ENCODE measurements around the gene TCF19.

- TF ChIP-seq CREB1 (CRISPR knock-in tag; IDR thresholded peaks at IDR 0.05) (no peak), SP1 (CRISPR knock-in tag; conservative IDR thresholded peaks at IDR 0.05) (no peak), CTCF (IDR thresholded peaks at IDR 0.05) (no peak), FOXP1 (CRISPR knock-in tag; IDR thresholded peaks at IDR 0.05; ENCODE audit: borderline replicate concordance) (no peak)
Measured at GRCh38 chr6:31130751-31131150, 27.6 kb upstream of the TCF19 start.

All from WTC11 (cell line).